WTC11 (cell line): Measurements from ENCODE around the gene GALNT16.

Experiments
- NFYB ChIP-seq: sonication (generic); formaldehyde crosslinking; conservative IDR thresholded peaks from 2 replicates; pipeline ENCODE4 v1.8.0; 2022; ENCODE audit warnings: low read depth, missing genetic modification reagents
- NR2C2 ChIP-seq: sonication (generic); formaldehyde crosslinking; IDR thresholded peaks from 2 replicates; pipeline ENCODE4 v1.8.0; 2022; ENCODE audit warnings: mild to moderate bottlenecking, missing genetic modification reagents
- SMAD3 ChIP-seq: sonication (generic); formaldehyde crosslinking; IDR thresholded peaks from 2 replicates; pipeline ENCODE4 v1.8.0; 2022; ENCODE audit warnings: missing genetic modification reagents, mild to moderate bottlenecking, borderline replicate concordance
- TF ChIP-seq, protein P1 (sequence below): fragments of 200-600 bp; IDR thresholded peaks from 2 replicates; pipeline ENCODE4 v1.8.0; 2022; ENCODE audit warnings: antibody characterized with exemption
- TF ChIP-seq, protein P2 (sequence below): fragments of 250-450 bp; sonication (Bioruptor Pico); IDR thresholded peaks from 2 replicates; pipeline ENCODE4 v1.9.0; 2021; ENCODE audit warnings: moderate library complexity, mild to moderate bottlenecking, inconsistent platforms, borderline replicate concordance
- TF ChIP-seq, protein P3 (sequence below): sonication (generic); formaldehyde crosslinking; IDR thresholded peaks from 2 replicates; pipeline ENCODE4 v1.8.0; 2022; ENCODE audit warnings: mild to moderate bottlenecking, missing genetic modification reagents
- TF ChIP-seq, protein P4 (sequence below): sonication (generic); formaldehyde crosslinking; conservative IDR thresholded peaks from 2 replicates; pipeline ENCODE4 v1.8.1; 2023; ENCODE audit warnings: mild to moderate bottlenecking, low read depth, missing genetic modification reagents, moderate library complexity
- TF ChIP-seq, protein P5 (sequence below): sonication (generic); formaldehyde crosslinking; IDR thresholded peaks from 2 replicates; pipeline ENCODE4 v1.8.0; 2023; ENCODE audit warnings: missing genetic modification reagents, mild to moderate bottlenecking, borderline replicate concordance
- TF ChIP-seq, protein P6 (sequence below): sonication (generic); formaldehyde crosslinking; IDR thresholded peaks from 2 replicates; pipeline ENCODE4 v1.8.1; 2023; ENCODE audit warnings: mild to moderate bottlenecking, moderate library complexity, missing genetic modification reagents
- TF ChIP-seq, protein P7 (sequence below): sonication (generic); formaldehyde crosslinking; IDR thresholded peaks from 2 replicates; pipeline ENCODE4 v1.8.1; 2023; ENCODE audit warnings: mild to moderate bottlenecking, missing genetic modification reagents
- TF ChIP-seq, protein P8 (sequence below): sonication (generic); formaldehyde crosslinking; IDR thresholded peaks from 2 replicates; pipeline ENCODE4 v1.8.0; 2023; ENCODE audit warnings: missing genetic modification reagents

DNA sequence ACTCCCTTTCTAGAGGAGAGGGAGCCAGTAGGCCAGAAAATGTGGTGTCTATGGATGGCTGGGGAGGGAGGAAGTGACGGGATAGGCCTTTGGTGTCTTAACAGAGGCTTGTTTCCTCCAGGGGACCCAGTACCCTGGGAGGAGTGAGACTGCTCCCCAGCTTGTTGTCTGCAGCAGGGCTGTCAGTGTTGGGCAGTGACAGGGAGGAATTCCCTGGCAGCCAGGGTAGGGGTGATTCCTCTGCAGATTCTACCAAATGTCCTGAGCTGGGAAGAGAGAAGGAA, 64.0 kb downstream of the GALNT16 start:
- TF ChIP-seq SMAD3 (CRISPR knock-in tag) (no peak), NFYB (no peak), NR2C2 (CRISPR knock-in tag) (no peak)
- TF ChIP-seq, protein P1, sequence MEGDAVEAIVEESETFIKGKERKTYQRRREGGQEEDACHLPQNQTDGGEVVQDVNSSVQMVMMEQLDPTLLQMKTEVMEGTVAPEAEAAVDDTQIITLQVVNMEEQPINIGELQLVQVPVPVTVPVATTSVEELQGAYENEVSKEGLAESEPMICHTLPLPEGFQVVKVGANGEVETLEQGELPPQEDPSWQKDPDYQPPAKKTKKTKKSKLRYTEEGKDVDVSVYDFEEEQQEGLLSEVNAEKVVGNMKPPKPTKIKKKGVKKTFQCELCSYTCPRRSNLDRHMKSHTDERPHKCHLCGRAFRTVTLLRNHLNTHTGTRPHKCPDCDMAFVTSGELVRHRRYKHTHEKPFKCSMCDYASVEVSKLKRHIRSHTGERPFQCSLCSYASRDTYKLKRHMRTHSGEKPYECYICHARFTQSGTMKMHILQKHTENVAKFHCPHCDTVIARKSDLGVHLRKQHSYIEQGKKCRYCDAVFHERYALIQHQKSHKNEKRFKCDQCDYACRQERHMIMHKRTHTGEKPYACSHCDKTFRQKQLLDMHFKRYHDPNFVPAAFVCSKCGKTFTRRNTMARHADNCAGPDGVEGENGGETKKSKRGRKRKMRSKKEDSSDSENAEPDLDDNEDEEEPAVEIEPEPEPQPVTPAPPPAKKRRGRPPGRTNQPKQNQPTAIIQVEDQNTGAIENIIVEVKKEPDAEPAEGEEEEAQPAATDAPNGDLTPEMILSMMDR = no peak
- TF ChIP-seq, protein P2, sequence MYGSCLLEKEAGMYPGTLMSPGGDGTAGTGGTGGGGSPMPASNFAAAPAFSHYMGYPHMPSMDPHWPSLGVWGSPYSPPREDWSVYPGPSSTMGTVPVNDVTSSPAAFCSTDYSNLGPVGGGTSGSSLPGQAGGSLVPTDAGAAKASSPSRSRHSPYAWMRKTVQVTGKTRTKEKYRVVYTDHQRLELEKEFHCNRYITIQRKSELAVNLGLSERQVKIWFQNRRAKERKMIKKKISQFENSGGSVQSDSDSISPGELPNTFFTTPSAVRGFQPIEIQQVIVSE (CRISPR knock-in tag) = no peak
- TF ChIP-seq, protein P3, sequence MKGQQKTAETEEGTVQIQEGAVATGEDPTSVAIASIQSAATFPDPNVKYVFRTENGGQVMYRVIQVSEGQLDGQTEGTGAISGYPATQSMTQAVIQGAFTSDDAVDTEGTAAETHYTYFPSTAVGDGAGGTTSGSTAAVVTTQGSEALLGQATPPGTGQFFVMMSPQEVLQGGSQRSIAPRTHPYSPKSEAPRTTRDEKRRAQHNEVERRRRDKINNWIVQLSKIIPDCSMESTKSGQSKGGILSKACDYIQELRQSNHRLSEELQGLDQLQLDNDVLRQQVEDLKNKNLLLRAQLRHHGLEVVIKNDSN (CRISPR knock-in tag) = no peak
- TF ChIP-seq, protein P4, sequence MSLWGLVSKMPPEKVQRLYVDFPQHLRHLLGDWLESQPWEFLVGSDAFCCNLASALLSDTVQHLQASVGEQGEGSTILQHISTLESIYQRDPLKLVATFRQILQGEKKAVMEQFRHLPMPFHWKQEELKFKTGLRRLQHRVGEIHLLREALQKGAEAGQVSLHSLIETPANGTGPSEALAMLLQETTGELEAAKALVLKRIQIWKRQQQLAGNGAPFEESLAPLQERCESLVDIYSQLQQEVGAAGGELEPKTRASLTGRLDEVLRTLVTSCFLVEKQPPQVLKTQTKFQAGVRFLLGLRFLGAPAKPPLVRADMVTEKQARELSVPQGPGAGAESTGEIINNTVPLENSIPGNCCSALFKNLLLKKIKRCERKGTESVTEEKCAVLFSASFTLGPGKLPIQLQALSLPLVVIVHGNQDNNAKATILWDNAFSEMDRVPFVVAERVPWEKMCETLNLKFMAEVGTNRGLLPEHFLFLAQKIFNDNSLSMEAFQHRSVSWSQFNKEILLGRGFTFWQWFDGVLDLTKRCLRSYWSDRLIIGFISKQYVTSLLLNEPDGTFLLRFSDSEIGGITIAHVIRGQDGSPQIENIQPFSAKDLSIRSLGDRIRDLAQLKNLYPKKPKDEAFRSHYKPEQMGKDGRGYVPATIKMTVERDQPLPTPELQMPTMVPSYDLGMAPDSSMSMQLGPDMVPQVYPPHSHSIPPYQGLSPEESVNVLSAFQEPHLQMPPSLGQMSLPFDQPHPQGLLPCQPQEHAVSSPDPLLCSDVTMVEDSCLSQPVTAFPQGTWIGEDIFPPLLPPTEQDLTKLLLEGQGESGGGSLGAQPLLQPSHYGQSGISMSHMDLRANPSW (CRISPR knock-in tag) = no peak
- TF ChIP-seq, protein P5, sequence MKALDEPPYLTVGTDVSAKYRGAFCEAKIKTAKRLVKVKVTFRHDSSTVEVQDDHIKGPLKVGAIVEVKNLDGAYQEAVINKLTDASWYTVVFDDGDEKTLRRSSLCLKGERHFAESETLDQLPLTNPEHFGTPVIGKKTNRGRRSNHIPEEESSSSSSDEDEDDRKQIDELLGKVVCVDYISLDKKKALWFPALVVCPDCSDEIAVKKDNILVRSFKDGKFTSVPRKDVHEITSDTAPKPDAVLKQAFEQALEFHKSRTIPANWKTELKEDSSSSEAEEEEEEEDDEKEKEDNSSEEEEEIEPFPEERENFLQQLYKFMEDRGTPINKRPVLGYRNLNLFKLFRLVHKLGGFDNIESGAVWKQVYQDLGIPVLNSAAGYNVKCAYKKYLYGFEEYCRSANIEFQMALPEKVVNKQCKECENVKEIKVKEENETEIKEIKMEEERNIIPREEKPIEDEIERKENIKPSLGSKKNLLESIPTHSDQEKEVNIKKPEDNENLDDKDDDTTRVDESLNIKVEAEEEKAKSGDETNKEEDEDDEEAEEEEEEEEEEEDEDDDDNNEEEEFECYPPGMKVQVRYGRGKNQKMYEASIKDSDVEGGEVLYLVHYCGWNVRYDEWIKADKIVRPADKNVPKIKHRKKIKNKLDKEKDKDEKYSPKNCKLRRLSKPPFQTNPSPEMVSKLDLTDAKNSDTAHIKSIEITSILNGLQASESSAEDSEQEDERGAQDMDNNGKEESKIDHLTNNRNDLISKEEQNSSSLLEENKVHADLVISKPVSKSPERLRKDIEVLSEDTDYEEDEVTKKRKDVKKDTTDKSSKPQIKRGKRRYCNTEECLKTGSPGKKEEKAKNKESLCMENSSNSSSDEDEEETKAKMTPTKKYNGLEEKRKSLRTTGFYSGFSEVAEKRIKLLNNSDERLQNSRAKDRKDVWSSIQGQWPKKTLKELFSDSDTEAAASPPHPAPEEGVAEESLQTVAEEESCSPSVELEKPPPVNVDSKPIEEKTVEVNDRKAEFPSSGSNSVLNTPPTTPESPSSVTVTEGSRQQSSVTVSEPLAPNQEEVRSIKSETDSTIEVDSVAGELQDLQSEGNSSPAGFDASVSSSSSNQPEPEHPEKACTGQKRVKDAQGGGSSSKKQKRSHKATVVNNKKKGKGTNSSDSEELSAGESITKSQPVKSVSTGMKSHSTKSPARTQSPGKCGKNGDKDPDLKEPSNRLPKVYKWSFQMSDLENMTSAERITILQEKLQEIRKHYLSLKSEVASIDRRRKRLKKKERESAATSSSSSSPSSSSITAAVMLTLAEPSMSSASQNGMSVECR (CRISPR knock-in tag) = no peak
- TF ChIP-seq, protein P6, sequence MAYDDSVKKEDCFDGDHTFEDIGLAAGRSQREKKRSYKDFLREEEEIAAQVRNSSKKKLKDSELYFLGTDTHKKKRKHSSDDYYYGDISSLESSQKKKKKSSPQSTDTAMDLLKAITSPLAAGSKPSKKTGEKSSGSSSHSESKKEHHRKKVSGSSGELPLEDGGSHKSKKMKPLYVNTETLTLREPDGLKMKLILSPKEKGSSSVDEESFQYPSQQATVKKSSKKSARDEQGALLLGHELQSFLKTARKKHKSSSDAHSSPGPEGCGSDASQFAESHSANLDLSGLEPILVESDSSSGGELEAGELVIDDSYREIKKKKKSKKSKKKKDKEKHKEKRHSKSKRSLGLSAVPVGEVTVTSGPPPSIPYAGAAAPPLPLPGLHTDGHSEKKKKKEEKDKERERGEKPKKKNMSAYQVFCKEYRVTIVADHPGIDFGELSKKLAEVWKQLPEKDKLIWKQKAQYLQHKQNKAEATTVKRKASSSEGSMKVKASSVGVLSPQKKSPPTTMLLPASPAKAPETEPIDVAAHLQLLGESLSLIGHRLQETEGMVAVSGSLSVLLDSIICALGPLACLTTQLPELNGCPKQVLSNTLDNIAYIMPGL (CRISPR knock-in tag) = no peak
- TF ChIP-seq, protein P7, sequence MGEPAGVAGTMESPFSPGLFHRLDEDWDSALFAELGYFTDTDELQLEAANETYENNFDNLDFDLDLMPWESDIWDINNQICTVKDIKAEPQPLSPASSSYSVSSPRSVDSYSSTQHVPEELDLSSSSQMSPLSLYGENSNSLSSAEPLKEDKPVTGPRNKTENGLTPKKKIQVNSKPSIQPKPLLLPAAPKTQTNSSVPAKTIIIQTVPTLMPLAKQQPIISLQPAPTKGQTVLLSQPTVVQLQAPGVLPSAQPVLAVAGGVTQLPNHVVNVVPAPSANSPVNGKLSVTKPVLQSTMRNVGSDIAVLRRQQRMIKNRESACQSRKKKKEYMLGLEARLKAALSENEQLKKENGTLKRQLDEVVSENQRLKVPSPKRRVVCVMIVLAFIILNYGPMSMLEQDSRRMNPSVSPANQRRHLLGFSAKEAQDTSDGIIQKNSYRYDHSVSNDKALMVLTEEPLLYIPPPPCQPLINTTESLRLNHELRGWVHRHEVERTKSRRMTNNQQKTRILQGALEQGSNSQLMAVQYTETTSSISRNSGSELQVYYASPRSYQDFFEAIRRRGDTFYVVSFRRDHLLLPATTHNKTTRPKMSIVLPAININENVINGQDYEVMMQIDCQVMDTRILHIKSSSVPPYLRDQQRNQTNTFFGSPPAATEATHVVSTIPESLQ = no peak
- TF ChIP-seq, protein P8, sequence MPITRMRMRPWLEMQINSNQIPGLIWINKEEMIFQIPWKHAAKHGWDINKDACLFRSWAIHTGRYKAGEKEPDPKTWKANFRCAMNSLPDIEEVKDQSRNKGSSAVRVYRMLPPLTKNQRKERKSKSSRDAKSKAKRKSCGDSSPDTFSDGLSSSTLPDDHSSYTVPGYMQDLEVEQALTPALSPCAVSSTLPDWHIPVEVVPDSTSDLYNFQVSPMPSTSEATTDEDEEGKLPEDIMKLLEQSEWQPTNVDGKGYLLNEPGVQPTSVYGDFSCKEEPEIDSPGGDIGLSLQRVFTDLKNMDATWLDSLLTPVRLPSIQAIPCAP (CRISPR knock-in tag) = no peak
